NCI-H146 (cell line): ENCODE data around the gene MDN1.

ENCODE experiments used
- DNase-seq: peaks from one replicate; lab custom pipeline; 2025; lab: John Stamatoyannopoulos, UW

MDN1 gene

DNA sequence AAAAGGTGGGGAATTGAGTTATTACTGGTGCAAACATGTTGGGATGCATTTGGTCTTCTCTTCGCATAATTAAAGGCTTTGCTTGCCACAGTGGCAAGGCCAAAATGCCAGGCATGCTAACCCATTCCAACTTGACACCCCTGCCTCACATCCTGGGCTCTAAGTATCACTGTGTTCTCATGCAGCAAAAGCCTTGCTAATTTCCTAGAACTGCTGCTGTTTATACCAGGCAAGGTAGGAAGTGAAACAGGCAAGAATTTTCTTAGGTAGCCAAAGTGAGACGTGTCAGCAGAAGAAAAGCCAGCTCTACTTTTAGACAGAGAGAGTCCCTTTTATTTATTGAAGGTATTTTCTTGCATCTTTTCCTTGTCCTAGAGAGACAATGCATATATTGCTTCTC lies 222.2 kb downstream of the MDN1 start:
- DNase-seq = no peak

DNA sequence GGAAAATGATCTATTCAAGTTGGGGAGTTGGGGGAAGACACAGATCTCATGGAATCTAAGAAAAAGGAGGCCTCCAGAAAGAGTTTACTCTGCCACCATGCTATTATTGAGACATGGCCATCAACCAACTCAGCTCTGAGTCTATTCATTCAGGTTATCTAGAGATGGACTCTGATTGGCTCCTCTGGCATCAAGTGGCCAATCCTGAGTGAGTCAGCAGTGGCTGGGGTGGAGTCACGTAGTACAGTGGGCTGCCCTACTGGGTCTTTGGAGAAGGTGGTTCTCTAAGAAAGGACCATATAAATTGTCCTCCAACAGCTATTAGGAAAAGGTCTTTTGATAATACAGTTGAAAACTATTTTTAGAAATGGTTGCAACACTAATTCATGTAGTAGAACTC lies 223.1 kb downstream of the MDN1 start:
- no peak for DNase-seq

DNA sequence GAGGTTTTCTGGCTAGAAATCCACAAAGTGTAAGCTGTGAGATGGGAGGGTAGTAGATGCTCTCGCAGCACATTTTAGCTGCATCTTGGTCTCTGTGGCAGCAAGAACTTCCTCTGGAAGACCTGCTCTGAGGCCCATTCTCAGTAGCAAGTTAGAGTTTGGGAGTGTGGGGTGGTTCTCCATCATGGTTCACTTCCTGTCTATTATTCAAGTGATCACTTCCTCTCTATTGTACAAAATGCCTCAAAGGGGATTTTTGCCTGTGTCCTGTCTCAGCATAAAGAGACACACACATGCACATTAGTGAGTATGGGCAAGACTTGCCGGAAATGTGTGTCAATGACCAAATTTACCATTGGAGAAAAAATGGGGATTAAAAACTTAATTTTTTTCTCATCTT lies 223.5 kb downstream of the MDN1 start:
- DNase-seq = no peak
